OCI-M1 (cell line): ENCODE data around the gene EIF4A2.
"Not testable (repeated sequence)": the region's sequence is repeated elsewhere in the genome, so short reads cannot be mapped to it uniquely, and the experiment has no call there.

Experiments used
- DNase-seq: peaks from one replicate; lab custom pipeline; 2025; lab: John Stamatoyannopoulos, UW

The EIF4A2 gene

GRCh38 chr3:186818956-186819355 is 35.6 kb downstream of the EIF4A2 start:
- DNase-seq, result no peak

GRCh38 chr3:186821429-186822387 is 38.3 kb downstream of the EIF4A2 start:
- peak; percentile 66 for DNase-seq

- not testable (repeated sequence) for DNase-seq
Observed at GRCh38 chr3:186822388-186822759, 39.0 kb downstream of the EIF4A2 start.

GRCh38 chr3:186823386-186823785 is 40.0 kb downstream of the EIF4A2 start:
- peak; percentile 6 for DNase-seq

GRCh38 chr3:186824430-186825139 is 41.2 kb downstream of the EIF4A2 start:
- no peak for DNase-seq

GRCh38 chr3:186825294-186825821 is 42.0 kb downstream of the EIF4A2 start:
- no peak for DNase-seq

- no peak for DNase-seq
Observed at GRCh38 chr3:186825872-186826409, 42.6 kb downstream of the EIF4A2 start.

- DNase-seq, result no peak
Observed at GRCh38 chr3:186826410-186826975, 43.1 kb downstream of the EIF4A2 start.

- DNase-seq, result peak; percentile 83
Observed at GRCh38 chr3:186826976-186827857, 43.8 kb downstream of the EIF4A2 start.

GRCh38 chr3:186828340-186828739 is 45.0 kb downstream of the EIF4A2 start:
- DNase-seq, result no peak

- no peak for DNase-seq
Observed at GRCh38 chr3:186831798-186832197, 48.4 kb downstream of the EIF4A2 start.

- DNase-seq, result no peak
Observed at GRCh38 chr3:186832276-186832675, 48.9 kb downstream of the EIF4A2 start.
